GM18861 (cell line): Measurements from ENCODE around the gene TRIM5.
"Not testable (repeated sequence)": the region's sequence is repeated elsewhere in the genome, so short reads cannot be mapped to it uniquely, and the experiment has no call there.

Experiments
- ATAC-seq: cut with Tn5 transposase; IDR thresholded peaks from one replicate; pipeline ENCODE4 v1.9.1; 2021; ENCODE audit not compliant: unreplicated experiment

TRIM5 gene, protein sequence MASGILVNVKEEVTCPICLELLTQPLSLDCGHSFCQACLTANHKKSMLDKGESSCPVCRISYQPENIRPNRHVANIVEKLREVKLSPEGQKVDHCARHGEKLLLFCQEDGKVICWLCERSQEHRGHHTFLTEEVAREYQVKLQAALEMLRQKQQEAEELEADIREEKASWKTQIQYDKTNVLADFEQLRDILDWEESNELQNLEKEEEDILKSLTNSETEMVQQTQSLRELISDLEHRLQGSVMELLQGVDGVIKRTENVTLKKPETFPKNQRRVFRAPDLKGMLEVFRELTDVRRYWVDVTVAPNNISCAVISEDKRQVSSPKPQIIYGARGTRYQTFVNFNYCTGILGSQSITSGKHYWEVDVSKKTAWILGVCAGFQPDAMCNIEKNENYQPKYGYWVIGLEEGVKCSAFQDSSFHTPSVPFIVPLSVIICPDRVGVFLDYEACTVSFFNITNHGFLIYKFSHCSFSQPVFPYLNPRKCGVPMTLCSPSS

DNA sequence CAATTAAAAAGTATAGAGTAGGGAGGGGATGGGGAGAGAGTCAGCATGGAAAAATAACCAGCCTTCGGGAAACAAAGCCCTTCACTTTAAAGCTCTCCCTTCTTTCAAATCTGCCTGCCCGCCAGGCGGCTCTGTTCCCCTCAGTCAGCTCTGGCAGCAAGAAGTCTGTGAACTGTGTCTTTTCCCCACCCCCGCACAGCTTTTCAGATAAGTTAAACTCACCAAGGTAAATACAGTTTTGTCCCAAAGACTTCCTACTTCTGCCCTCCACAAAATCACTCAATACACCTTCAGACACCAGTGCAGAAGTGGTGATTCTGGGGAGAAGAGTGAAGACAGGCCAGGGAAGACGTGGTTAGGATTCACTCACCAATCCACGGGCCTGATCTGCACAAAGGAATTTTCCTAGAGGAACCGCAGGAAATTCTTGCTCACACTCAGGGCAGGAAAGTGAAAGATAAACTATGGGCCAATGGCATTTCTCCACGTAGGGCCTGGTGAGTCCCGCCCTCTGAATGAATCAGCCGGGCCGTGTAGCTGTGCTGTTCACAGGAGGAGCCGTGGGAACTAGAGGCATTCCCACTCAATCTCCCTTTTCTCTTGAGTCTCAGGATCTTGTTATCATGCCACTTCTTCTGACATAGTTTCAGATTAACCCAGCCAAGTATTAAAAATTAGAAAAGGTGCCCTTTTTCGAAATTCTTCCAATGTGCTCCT lies at the start of gene TRIM5:
Gene TRIM5, minus strand, starts transcription at position 429 of the 717 bp plus-strand sequence. CDS start 4,897 bp downstream, outside the sequence.
- ATAC-seq = peak; percentile 45

DNA sequence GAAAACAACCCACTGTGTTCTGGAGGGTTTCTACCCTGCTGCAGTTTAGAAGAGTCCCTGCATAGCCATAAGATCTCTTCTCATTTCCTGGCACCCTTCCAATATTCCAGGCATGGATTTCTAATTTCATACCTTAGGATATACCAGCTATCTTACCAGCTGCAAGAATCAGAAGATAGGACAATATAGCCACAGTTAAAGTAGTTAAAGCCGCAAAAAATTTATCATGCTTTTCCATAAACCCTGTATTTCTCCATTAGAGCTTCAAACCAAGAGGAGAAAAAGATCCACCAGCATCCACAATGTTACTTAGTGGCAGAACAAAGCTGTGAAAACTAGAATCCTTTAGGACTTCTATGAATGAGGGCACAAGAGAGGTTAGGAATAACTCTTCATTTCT lies 42.8 kb upstream of the TRIM5 start:
- no peak for ATAC-seq

DNA sequence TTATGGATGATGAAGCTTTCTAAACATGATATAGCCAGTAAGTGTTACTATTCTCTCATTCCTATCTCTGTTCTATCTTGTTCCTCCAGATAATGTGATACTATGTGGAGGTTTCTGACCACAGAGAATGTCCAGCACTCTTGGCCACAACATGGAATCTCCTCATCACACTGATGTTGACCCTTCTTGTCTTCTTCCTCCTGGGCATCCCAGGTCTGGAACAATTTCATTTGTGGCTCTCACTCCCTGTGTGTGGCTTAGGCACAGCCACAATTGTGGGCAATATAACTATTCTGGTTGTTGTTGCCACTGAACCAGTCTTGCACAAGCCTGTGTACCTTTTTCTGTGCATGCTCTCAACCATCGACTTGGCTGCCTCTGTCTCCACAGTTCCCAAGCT lies 41.5 kb upstream of the TRIM5 start:
- ATAC-seq = no peak

DNA sequence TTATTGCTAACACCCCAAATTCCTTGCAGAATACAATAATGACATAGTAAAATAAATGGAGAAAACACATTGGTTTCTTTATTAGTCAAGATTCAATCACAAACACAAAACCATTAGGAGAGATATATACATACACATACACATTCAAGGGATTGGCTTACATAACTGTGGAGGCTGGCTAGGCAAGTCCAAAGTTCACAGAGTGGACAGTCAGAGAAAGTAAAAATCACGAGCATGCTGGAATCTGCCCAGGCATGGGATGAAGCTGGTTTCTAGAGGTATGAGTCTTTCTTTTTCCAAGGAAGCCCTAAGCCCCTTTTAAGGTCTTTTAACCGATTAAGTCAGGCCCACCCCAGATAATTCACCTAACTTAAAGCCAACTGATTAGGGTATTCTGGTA lies 37.7 kb upstream of the TRIM5 start:
- ATAC-seq = no peak

DNA sequence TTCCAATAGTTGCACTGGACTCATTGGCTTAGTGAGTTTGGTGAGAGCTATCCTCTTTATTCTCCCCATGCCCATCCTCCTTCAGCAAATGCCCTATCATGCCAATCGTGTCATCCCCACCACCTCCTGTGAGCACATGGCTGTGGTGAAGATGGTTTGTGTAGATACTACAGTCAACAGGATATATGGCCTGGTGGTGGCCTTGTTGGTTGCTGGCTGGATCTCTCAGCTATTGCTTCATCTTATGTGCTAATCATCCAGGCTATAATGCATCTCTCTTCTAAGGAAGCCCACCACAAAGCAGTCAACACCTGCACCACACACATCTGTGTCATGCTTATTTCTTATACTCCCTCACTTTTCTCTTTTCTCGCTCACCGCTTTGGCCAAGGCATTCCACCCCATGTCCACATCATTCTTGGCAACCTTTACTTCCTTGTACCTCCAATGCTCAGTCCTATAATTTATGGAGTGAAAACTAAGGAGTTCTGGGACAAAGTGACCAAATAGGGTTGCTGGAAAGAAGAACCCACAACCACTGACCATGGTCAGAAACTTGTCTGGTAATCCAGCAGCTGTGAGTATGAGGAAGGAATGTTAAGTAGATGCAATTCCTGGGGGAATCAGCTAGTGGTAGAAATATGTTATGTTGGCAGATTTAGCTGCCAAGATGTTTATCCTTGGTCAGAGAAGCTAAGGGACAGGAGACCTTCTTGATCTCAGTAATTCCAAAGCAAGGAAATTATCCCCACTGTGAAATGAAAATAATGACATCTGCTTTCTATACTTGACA lies 35.0 kb upstream of the TRIM5 start:
- no peak for ATAC-seq

DNA sequence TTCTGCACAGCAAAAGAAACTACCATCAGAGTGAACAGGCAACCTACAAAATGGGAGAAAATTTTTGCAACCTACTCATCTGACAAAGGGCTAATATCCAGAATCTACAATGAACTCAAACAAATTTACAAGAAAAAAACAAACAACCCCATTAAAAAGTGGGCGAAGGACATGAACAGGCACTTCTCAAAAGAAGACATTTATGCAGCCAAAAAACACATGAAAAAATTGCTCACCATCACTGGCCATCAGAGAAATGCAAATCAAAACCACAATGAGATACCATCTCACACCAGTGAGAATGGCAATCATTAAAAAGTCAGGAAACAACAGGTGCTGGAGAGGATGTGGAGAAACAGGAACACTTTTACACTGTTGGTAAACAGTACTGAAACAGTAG lies 31.6 kb upstream of the TRIM5 start:
- not testable (repeated sequence) for ATAC-seq

DNA sequence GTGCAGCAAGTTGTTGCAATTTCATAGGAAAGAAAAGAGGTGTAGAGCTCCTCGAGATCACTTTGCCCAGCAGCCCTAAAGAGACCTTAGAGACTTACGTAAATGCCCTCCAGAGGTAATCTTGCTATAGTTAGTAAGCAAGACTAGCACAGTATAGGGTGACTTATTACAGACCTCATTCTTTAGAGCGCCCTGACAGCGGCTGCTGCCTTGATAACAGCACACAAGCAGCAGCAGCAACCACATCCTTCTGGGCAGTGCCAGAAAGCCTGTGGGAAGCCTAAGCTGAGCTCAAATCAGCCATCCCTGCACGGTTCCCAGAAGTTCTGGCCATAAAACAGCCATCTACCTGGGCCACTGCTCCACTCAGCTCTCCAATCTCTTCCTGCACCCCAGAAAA lies 28.8 kb upstream of the TRIM5 start:
- no peak for ATAC-seq

DNA sequence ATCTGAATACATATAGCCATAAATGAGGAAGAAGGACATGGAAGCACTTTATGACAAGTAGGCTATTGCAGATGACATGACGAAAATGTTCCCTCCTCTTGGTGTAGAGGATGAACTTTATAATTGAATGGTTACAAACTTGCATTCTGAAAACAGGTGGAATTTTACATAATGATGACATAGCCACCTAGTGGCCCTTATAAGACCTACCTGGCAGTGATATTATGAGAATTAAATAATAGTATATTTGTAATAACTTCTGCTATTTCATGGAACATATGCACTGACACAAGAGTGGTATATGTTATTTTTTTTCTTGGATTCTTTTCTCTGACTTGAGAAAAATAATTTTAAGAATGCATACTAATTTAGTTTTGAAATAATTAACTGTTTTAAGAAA lies 27.6 kb upstream of the TRIM5 start:
- no peak for ATAC-seq

DNA sequence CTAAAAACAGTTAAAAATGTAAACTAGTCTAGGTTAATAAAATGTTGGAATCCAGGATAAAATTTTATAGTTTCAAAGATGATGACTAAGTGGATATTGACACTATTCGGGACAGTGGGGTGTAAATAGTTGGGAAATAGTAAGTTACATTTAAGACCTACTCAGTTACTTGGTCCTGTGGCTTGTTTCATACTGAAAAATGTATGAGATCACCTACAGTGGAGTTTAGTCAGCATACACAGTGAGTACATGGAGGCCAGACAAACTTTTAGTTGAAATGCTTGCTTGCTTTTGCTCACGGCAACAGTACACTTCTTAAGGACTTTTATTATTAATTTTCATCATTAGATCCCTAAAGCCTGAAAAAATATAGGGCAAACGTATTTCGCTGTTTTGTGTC lies 20.8 kb upstream of the TRIM5 start:
- ATAC-seq = no peak

DNA sequence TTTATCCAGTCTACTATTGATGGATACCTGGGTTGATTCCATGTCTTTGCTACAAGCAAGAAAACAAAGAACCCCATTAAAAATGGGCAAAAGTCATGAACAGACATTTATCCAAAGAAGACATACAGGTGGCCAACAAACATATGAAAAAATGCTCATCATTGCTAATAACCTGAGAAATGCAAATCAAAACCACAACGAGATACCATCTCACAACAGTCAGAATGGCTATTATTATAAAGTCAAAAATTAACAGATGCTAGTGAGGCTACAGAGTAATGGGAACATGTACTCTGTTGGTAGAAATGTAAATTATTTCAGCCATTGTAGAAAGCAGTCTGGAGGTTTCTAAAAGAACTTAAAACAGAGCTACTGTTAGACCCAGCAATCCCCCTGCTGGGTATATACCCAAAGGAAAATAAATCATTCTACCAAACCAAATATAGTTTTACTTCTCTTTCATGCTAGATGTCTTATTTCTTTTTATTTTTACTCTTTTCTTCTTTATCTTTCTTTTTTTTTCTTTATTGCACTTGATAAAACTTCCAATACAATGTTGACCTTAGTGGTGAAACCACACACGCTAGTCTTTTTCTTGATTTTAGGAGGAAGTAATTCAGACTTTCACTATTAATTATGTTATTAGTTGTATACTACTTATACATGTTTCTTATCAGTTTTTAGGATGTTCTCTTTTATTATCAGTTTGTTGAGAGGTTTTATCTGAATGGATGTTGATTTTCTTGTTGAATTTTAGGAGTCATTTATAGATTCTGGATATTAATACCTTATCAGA lies 19.1 kb upstream of the TRIM5 start:
- ATAC-seq = peak; percentile 96

DNA sequence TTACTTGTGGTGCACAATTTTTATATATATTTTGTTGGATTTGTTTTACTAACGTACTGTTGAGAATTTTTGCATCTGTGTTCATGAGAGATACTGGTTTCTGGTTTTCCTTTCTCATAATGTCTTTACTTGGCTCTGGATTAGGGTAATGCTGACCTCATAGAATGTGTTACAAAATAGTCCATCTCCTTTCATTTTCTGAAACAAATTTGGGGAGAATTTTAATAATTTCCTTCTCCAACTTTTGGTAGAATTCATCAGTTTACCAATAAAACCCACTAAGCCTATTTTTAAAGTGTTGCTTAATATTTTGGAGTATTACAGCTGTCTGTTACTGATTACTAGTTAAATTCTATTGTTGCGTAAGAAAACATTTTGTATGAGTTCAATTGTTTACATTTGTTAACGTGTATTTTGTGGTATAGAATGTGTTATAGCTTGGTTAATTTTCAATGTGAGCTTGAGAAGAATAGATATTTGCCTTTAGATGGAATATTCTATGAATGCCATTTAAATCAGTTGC lies 16.2 kb upstream of the TRIM5 start:
- ATAC-seq = no peak

DNA sequence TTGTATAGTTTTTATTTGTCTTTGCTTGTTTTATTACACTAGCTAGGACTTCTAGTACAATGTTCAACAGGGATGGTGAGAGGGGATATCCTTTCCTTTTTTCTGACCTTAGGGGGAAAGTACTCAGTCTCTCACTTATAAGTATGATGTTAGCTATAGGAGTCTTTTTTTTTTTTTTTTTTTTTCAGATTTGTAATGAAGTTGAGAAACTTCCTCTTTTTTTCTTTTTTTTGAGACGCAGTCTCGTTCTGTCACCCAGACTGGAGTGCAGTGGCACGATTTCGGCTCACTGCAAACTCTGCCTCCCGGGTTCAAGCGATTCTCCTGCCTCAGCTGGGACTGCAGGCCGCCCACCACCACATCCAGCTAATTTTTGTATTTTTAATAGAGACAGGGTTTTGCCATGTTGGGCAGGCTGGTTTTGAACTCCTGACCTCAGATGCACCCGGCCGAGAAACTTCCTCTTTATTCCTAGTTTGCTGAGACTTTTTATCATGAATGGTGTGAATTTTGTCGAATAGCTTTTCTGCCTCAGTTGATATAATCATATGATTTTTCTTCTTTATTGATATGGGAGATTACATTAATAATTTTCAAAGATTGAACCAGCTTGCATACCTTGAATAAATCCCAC lies 15.7 kb upstream of the TRIM5 start:
- ATAC-seq = no peak

DNA sequence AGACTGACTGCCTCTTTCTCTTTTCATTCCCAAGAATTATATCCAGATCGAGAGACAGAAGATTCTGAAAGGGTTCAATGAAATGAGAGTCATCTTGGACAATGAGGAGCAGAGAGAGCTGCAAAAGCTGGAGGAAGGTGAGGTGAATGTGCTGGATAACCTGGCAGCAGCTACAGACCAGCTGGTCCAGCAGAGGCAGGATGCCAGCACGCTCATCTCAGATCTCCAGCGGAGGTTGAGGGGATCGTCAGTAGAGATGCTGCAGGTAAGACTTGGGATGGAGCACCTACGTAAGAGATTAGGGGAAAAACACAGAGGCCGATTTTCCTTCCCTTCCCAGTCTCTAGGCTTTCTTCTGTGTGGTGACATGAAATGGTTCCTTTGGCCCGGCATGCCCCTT lies 13.4 kb upstream of the TRIM5 start:
- ATAC-seq = no peak

DNA sequence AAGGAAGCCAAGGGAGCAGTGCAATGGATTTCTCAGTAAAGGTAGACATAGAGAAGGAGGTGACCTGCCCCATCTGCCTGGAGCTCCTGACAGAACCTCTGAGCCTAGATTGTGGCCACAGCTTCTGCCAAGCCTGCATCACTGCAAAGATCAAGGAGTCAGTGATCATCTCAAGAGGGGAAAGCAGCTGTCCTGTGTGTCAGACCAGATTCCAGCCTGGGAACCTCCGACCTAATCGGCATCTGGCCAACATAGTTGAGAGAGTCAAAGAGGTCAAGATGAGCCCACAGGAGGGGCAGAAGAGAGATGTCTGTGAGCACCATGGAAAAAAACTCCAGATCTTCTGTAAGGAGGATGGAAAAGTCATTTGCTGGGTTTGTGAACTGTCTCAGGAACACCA lies 11.3 kb upstream of the TRIM5 start:
- no peak for ATAC-seq

DNA sequence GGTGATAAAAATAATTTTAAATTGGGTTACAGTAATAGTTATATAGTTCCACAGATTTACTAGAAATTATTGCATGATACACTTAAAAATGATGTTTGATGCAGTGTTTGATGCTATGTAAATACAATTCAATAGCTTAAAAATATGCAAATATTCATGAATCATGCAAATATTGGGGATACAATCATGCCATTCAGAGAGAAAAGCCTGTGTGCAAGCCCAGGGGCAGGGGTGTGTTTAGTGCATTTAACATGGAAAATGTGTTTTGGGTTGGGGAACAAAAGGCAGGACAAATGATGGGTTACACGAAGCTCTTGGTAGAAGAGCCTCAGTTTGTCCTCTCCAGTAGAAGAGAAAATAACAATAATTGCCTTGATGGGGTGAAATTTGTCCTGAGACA lies 10.7 kb upstream of the TRIM5 start:
- ATAC-seq = no peak

DNA sequence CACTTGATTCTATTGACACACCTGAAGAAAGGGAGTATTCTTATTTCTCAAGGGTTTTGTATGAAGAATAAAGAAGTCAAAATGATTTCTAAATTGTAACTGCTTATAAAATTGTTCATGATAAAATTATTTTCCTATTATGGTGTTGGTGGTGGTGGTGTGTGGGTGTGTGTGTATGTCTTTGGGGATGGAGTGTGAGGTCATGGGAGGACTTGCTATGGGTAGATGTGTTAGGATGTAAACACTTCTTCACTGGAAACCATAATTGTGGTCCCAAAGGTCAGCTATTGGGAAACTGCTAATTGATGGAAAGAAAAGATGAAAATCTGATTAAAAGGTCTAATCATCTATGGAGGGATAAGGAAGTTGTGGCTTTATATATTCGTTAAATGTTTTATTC lies 9.8 kb upstream of the TRIM5 start:
- no peak for ATAC-seq

DNA sequence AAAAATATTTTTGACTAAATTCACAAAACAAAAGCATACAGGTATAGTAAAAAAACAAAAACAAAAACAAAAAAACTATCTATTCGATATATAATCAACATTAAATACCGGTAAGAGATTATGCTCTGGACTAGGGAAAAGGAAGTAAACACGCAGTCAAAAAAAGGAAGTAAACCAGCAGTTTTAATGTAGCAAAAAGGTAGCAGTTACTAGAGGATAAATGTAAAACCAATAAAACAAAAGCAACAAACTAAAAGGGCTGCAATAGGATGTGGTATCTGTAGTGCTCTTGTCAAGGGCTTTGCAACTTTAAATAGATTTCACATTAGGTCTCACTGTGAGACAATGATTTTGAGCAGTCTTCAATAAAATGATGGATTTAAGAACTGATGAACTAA lies 7.1 kb upstream of the TRIM5 start:
- ATAC-seq = no peak

DNA sequence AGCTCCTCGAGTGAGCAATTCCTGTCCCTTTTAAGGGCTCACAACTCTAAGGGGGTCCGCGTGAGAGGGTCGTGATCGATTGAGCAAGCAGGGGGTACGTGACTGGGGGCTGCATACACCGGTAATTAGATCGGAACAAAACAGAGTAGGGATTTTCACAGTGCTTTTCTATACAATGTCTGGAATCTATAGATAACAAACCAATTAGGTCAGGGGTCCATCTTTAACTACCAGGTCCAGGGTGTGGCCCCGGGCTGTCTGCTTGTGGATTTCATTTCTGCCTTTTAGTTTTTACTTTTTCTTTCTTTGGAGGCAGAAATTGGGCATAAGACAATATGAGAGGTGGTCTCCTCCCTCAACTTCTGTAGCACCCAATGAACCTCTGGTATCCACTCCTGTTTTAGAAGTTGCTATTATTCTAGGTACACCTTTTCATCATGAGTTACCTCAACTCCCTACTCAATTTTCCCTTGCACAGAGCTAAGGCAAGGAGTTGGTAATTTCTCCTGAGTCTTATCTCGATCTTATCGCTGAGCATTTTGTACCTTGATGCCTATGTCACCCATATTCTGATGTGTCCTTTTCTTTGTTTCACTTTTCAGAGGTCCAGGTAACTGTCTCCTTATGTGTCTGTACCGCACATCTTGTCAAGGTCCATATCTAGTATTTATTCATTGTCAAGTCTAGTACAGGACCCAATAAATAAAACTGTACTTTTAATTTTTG lies 6.5 kb upstream of the TRIM5 start:
- ATAC-seq = not testable (repeated sequence)

DNA sequence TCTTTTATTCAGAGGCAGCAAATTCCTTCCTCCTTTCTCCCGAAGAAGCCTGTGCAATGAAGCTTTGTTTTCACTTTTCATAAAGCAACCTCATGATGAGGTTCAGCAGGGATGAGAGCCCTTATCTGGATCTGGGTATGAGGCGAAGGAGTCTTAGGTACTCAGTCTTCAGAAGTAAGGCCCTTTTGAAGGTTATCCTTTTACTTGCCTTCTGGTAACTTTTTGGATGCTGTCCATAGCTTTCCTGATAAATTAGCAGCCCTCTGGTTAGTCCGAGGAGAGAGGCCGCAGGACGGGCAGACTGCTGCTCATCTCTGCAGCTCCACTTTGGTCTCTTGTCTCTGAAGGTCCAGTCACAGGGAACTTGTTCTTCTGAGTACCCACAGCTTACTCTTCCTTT lies 5.9 kb upstream of the TRIM5 start:
- ATAC-seq = no peak
